Smooth muscle cell (in vitro differentiated cells): ENCODE data around the gene PCDH15. TPM values are rescaled to one million over a fixed set of nuclear protein-coding genes. Genes with fewer than 3 reads are reported as not detected.
"Not testable (repeated sequence)": the region's sequence is repeated elsewhere in the genome, so short reads cannot be mapped to it uniquely, and the experiment has no call there.

Experiments
- DNase-seq: peaks from one replicate; lab custom pipeline; 2025; ENCODE audit not compliant: unreplicated experiment; lab: John Stamatoyannopoulos, UW
- H2AFZ ChIP-seq: fragments of 200-600 bp; sonication (generic); 2 replicates; pipeline ENCODE4 v1.6.0; 2016; ENCODE audit warnings: antibody characterized with exemption, low read depth, mild to moderate bottlenecking
- H3F3A ChIP-seq: fragments of 200-600 bp; sonication (generic); 2 replicates; pipeline ENCODE4 v1.6.0; 2017; ENCODE audit warnings: antibody characterized with exemption, low read depth
- H3K27ac ChIP-seq: fragments of 200-600 bp; sonication (generic); 2 replicates; pipeline ENCODE4 v1.5.1; 2016; ENCODE audit warnings: low read depth, mild to moderate bottlenecking
- H3K27me3 ChIP-seq: fragments of 200-600 bp; sonication (generic); 2 replicates; pipeline ENCODE4 v1.6.1; 2016; ENCODE audit warnings: low read depth, mild to moderate bottlenecking
- H3K36me3 ChIP-seq: fragments of 200-600 bp; sonication (generic); 2 replicates; pipeline ENCODE4 v1.5.1; 2016; ENCODE audit warnings: low read depth
- H3K4me1 ChIP-seq: fragments of 200-600 bp; sonication (generic); 2 replicates; pipeline ENCODE4 v1.5.1; 2016; ENCODE audit warnings: low read depth
- H3K4me2 ChIP-seq: fragments of 200-600 bp; sonication (generic); 2 replicates; pipeline ENCODE4 v1.6.0; 2016; ENCODE audit warnings: mild to moderate bottlenecking
- H3K4me3 ChIP-seq: fragments of 200-600 bp; sonication (generic); 2 replicates; pipeline ENCODE4 v1.5.1; 2016; ENCODE audit warnings: mild to moderate bottlenecking
- H3K79me2 ChIP-seq: fragments of 200-600 bp; sonication (generic); 2 replicates; pipeline ENCODE4 v1.6.0; 2016; ENCODE audit warnings: low read depth, mild to moderate bottlenecking
- H3K9ac ChIP-seq: fragments of 200-600 bp; sonication (generic); 2 replicates; pipeline ENCODE4 v1.6.0; 2016; ENCODE audit warnings: low read depth
- H3K9me3 ChIP-seq: fragments of 200-600 bp; sonication (generic); replicated peaks from 2 replicates; pipeline ENCODE4 v1.5.1; 2016; ENCODE audit warnings: low read depth
- H4K20me1 ChIP-seq: fragments of 200-600 bp; sonication (generic); 2 replicates; pipeline ENCODE4 v1.6.0; 2016; ENCODE audit warnings: low read depth
- WGBS: methylation state at CpG from one replicate; pipeline ENCODE4 v1.1.7; 2016; ENCODE audit warnings: low lambda C conversion rate; 5-methylcytosine and 5-hydroxymethylcytosine counted together
- polyA plus RNA-seq: library from polyadenylated mRNA; unstranded; fragments of >200 nt; fragmentation: Nextera tagmentation; extraction: Ambion mirVana; gene quantifications from 2 replicates; pipeline ENCODE4 v1.2.1, GENCODE V29; 2016
- total RNA-seq: library from RNA; depleted of rRNA; stranded (reverse); fragments of >200 nt; gene quantifications from 2 replicates; pipeline ENCODE4 v1.2.3, GENCODE V29; 2014
- TF ChIP-seq, protein P1 (sequence below): fragments of 200-600 bp; sonication (generic); IDR thresholded peaks from 2 replicates; pipeline ENCODE4 v1.5.1; 2017; ENCODE audit warnings: borderline replicate concordance, mild to moderate bottlenecking, antibody characterized with exemption; ENCODE audit not compliant: insufficient read depth, poor library complexity, severe bottlenecking

Gene PCDH15
- total and polyA plus RNA-seq, 2 experiments from 2014 or later: not detected

DNA sequence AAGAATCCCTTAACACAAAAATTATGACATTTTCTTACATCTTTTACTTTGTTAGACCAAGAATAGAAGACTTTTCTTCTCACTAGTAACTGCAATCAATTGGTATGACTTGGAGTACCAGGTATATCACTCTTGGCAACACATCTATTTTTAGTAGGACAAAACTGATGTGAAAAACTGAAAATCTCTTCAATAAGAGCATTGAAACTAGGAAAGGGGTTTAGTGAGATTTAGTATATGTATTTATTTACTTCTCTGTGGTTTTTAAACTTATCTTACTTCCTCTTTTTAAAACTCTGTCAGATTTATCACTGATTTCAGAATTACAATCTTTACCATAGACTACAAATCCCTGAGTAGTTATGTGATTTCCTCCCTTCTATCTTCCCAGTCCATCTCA is 366.2 kb downstream of the PCDH15 start:
- Histone ChIP-seq H2AFZ (peak overlapping the region; percentile 35), H3K27ac (peak overlapping the region; percentile 12), H3K36me3 (no peaks in the 10 kb centered on the region), H3F3A (no peaks in the 10 kb centered on the region), H3K4me3 (no peak overlapping the region), H3K4me2 (peak overlapping the region; percentile 31), H4K20me1 (no peaks in the 10 kb centered on the region), H3K9me3 (no peaks in the 10 kb centered on the region), H3K9ac (no peak overlapping the region), H3K27me3 (no peaks in the 10 kb centered on the region), H3K79me2 (no peaks in the 10 kb centered on the region), H3K4me1 (peaks cover 2% of the 10 kb centered on the region)
- DNase-seq: no peak
- TF ChIP-seq, protein P1, sequence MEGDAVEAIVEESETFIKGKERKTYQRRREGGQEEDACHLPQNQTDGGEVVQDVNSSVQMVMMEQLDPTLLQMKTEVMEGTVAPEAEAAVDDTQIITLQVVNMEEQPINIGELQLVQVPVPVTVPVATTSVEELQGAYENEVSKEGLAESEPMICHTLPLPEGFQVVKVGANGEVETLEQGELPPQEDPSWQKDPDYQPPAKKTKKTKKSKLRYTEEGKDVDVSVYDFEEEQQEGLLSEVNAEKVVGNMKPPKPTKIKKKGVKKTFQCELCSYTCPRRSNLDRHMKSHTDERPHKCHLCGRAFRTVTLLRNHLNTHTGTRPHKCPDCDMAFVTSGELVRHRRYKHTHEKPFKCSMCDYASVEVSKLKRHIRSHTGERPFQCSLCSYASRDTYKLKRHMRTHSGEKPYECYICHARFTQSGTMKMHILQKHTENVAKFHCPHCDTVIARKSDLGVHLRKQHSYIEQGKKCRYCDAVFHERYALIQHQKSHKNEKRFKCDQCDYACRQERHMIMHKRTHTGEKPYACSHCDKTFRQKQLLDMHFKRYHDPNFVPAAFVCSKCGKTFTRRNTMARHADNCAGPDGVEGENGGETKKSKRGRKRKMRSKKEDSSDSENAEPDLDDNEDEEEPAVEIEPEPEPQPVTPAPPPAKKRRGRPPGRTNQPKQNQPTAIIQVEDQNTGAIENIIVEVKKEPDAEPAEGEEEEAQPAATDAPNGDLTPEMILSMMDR: no peak

DNA sequence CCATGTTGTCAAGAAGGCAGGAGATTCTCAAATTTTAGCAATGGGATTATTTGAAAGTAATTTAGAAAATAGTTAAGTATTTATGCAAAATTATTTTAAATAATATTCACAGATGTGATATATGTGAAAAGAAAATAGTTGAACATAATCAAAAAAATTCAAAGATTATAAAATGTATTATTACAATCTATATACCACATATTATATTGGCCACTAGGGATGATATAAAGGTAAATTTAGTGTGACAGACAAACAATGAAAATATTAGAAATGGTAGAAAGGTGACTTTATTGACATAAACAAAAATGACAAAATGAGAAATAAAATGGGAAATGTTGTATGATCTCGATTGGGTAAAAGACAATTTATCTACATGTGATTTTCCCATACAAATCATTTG is 385.5 kb downstream of the PCDH15 start:
- no peaks in the 10 kb centered on the region for H4K20me1 ChIP-seq
- no peaks in the 10 kb centered on the region for H3K9me3 ChIP-seq
- no peaks in the 10 kb centered on the region for H3K27me3 ChIP-seq
- H3F3A ChIP-seq: no peaks in the 10 kb centered on the region
- no peak overlapping the region for H3K9ac ChIP-seq
- no peaks in the 10 kb centered on the region for H3K4me1 ChIP-seq
- no peak overlapping the region for H3K27ac ChIP-seq
- 89% methylated on average over 1 of the region's 1 CpG for WGBS
- no peaks in the 10 kb centered on the region for H3K36me3 ChIP-seq
- TF ChIP-seq, protein P1: no peak
- H3K4me2 ChIP-seq: no peak overlapping the region
- no peak overlapping the region for H3K4me3 ChIP-seq
- no peak for DNase-seq
- H2AFZ ChIP-seq: no peak overlapping the region
- no peaks in the 10 kb centered on the region for H3K79me2 ChIP-seq

DNA sequence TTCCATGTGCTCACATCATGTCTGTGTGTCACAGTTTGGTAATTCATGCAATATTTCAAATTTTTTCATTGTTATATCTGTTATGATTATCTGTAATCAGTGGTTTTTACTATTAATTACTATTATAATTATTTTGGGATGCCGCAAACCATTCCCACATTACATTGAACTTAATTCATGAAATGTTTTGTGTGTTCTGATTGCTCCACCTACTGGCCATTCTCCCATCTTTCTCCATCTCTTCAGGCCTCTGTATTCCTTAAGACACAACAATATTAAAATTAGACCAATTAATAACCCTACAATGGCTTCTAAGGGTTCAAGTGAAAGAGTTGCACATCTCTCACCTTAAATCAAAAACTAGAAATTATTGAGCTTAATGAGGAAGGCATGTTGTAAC is 398.5 kb downstream of the PCDH15 start:
- Histone ChIP-seq H3K79me2 (no peaks in the 10 kb centered on the region), H3K4me3 (no peak overlapping the region), H3F3A (no peaks in the 10 kb centered on the region), H3K4me2 (no peak overlapping the region), H3K9ac (no peak overlapping the region), H3K27me3 (no peaks in the 10 kb centered on the region), H2AFZ (no peak overlapping the region), H3K27ac (no peak overlapping the region), H4K20me1 (no peaks in the 10 kb centered on the region), H3K4me1 (no peaks in the 10 kb centered on the region), H3K9me3 (no peaks in the 10 kb centered on the region), H3K36me3 (no peaks in the 10 kb centered on the region)
- DNase-seq: no peak
- TF ChIP-seq, protein P1: peak; percentile 76
- WGBS: 74% methylated on average over 1 of the region's 1 CpG

DNA sequence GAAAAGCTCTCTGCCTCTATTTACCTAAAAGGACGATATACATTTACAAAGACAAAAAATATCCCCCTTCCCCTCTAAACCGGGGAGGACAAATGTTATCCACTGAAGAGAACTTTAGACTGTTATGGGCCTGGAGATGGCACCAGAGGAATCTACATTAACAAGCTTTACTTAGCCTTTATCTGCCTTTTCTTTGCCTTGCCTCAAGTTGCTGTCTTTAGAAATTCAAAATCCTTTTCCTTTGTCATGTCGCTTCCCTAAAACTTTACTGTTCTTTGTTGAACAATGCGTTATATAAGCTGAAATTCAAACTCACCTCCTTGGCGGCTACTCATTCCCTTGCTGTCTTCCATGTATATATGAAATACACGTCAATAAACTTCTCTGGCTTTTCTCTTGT is 405.0 kb downstream of the PCDH15 start:
- no peak for DNase-seq
- no peak overlapping the region for H3K4me2 ChIP-seq
- no peak overlapping the region for H2AFZ ChIP-seq
- no peaks in the 10 kb centered on the region for H3K9me3 ChIP-seq
- H4K20me1 ChIP-seq: no peaks in the 10 kb centered on the region
- H3K79me2 ChIP-seq: no peaks in the 10 kb centered on the region
- H3K4me1 ChIP-seq: no peaks in the 10 kb centered on the region
- no peak overlapping the region for H3K9ac ChIP-seq
- TF ChIP-seq, protein P1: no peak
- H3F3A ChIP-seq: no peaks in the 10 kb centered on the region
- H3K36me3 ChIP-seq: no peaks in the 10 kb centered on the region
- H3K27ac ChIP-seq: no peak overlapping the region
- 84% methylated on average over 6 of the region's 6 CpGs for WGBS
- H3K4me3 ChIP-seq: no peak overlapping the region
- no peaks in the 10 kb centered on the region for H3K27me3 ChIP-seq

DNA sequence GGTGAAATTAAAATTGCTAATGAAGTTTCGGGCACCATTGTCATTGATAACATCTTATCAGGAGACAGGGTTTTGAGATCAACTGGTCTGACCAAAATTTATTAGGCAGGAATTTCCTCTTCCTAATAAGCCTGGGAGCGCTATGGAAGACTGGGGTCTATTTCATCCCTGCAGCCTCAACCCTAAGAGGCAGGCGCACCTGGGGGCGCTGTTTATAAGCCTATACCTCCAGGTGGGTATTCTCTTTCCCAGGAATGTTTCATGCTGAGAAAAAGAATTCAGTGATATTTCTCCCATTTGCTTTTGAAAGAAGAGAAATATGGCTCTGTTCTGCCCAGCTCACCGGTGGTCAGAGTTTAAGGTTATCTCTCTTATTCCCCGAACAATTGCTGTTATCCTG is 406.4 kb downstream of the PCDH15 start:
- not testable (repeated sequence) for H3K36me3 ChIP-seq, H3K27me3 ChIP-seq, H3K4me2 ChIP-seq, DNase-seq, H3K9ac ChIP-seq, H3K4me3 ChIP-seq, H3K9me3 ChIP-seq, H4K20me1 ChIP-seq, H3F3A ChIP-seq, H3K27ac ChIP-seq, H3K4me1 ChIP-seq, H3K79me2 ChIP-seq, H2AFZ ChIP-seq
- 91% methylated on average over 6 of the region's 6 CpGs for WGBS
